Heart right ventricle (tissue), 16 donors: ENCODE results near the gene AP3B2. TPM values are rescaled to one million over a fixed set of nuclear protein-coding genes. Genes with fewer than 3 reads are reported as not detected.

Experiments
- ATAC-seq, 8 donors: fragments of 200-7000 bp; cut with Tn5 transposase; one replicate each; pipeline ENCODE4 v1.9.1; 2020; ENCODE audit warnings: mild to moderate bottlenecking in 8 of 8, moderate library complexity in 8 of 8, moderate number of reproducible peaks in 1 of 8
- DNase-seq, 2 donors: peaks; one replicate each; pipeline ENCODE4 v3.0.0-alpha.2; 2020
- H3K27ac ChIP-seq, 10 donors: fragments of 200-600 bp; sonication (generic) in 2 of 10; one replicate each; pipeline versions ENCODE4 v1.5.0 to v1.8.0; 2020 to 2022; ENCODE audit warnings: mild to moderate bottlenecking in 3 of 10
- H3K27me3 ChIP-seq, 7 donors: fragments of 200-600 bp; one replicate each; pipeline ENCODE4 v1.8.0; 2021 to 2022; ENCODE audit warnings: mild to moderate bottlenecking in 2 of 7
- H3K36me3 ChIP-seq, 9 donors: fragments of 200-600 bp; sonication (generic) in 1 of 9; one replicate each; pipeline versions ENCODE4 v1.5.0 to v1.8.0; 2020 to 2022; ENCODE audit warnings: mild to moderate bottlenecking in 2 of 9
- H3K4me1 ChIP-seq, 9 donors: fragments of 200-600 bp; sonication (generic) in 1 of 9; one replicate each; pipeline versions ENCODE4 v1.5.0 to v1.8.0; 2020 to 2022; ENCODE audit warnings: mild to moderate bottlenecking in 4 of 9
- H3K4me3 ChIP-seq, 10 donors: fragments of 200-600 bp; sonication (generic) in 2 of 10; one replicate each; pipeline versions ENCODE4 v1.5.0 to v1.8.0; 2020 to 2022; ENCODE audit warnings: mild to moderate bottlenecking in 7 of 10, moderate library complexity in 2 of 10
- H3K9me3 ChIP-seq, 11 donors: fragments of 200-600 bp in 10 of 11; sonication (generic) in 2 of 11; one replicate each; pipeline versions ENCODE4 v1.5.0 to v1.8.0; 2013 to 2022; ENCODE audit warnings: mild to moderate bottlenecking in 2 of 11, control low read depth in 1 of 11, moderate library complexity in 1 of 11
- CTCF ChIP-seq, 9 donors: fragments of 200-600 bp; sonication (generic) in 2 of 9; IDR thresholded peaks; one replicate each; pipeline versions ENCODE4 v1.5.0 to v1.8.0; 2021 to 2022; ENCODE audit warnings: antibody characterized with exemption in 9 of 9, mild to moderate bottlenecking in 5 of 9, moderate library complexity in 1 of 9
- WGBS, 2 donors: extraction: QIAGEN DNeasy Blood & Tissue Kit; methylation state at CpG; one replicate each; pipeline ENCODE4 v1.1.7; 2013; ENCODE audit warnings: inconsistent platforms in 1 of 2; 5-methylcytosine and 5-hydroxymethylcytosine counted together
- intact Hi-C, 10 donors: fragments of 100-400 bp; cut with DNase I; formaldehyde crosslinking; loops; one replicate each; pipeline versions ENCODE4 v1.11.1 to v1.14.2; 2022
- polyA plus RNA-seq, 2 donors: library from polyadenylated mRNA; stranded (reverse); fragments of 200-250 nt; gene quantifications; one replicate each; pipeline ENCODE4 v1.2.3, GENCODE V29; 2013
- total RNA-seq, 10 donors: library from RNA; stranded (reverse); fragmentation: NEBNext Ultra II Directional in 3 of 10; extraction: Animal tissue kit (Norgen Biotek cat#: 25700) in 3 of 10; gene quantifications; one replicate each; pipeline versions ENCODE4 v1.2.1 to v1.2.4, GENCODE V29; 2021 to 2023
- donor health status: Arrhythmogenic right ventricular cardiomyopathy.
- donor health status: ischemic (EF 13 %, LVEDD 7.1; RV severe dilation, severe dysfunction).
- donor health status: healthy with polysubstance abuse.
- donor health status: DM: no; HTN: yes; CAD: no.
- donor health status: DM: no; HTN: no; CAD: no.
- donor health status: ischemic (EF 25% LVEDD 6.9; RV normal size, moderate dysfunction).
- donor health status: ischemic (EF 25% LVEDD 5.7; RV mildly dilated, moderate dysfunction).
- donor health status: healthy.
- donor health status: DM: yes; HTN: yes; CAD: no.
- donor health status: Ischemic cardiomyopathy.
- donor health status: ischemic (EF 35%, LVEDD 5.7; RV mildly dilated, moderate dysfunction).
- donor health status: nonischemic (EF 11% LVEDD 7.7; RV severe dilation, severe dysfunction).
- donor health status: DM: yes; HTN: yes; CAD: no.
- donor health status: PGD.
- donor health status: ischemic (EF 29% LVEDD 5.4; RV normal size, mild dysfunction).
- donor health status: nonischemic (EF 23%, LVEDD 6.1; RV moderate dilation, normal function).

The AP3B2 gene
- total and polyA plus RNA-seq, 12 donors = 0.12 to 1.4 (median 0.40) TPM; not detected in 4

- H3K9me3 ChIP-seq = no peaks in the 10 kb centered on the region
- 78 to 82% methylated on average over 7 of the region's 7 CpGs for WGBS, 2 donors
- H3K27ac ChIP-seq = no peak overlapping the region
- DNase-seq (no peak), ATAC-seq (no peak)
- TF ChIP-seq CTCF (IDR thresholded peaks at IDR 0.05) = no peak
- no peaks in the 10 kb centered on the region for H3K36me3 ChIP-seq
- intact Hi-C loops = no loop called here
- no peak overlapping the region for H3K4me3 ChIP-seq
- peaks cover 8 to 52% (median 42%) of the 10 kb centered on the region in 7 donors for H3K27me3 ChIP-seq
- peaks cover 0 to 7% (median 3%) of the 10 kb centered on the region in 9 donors for H3K4me1 ChIP-seq
Observed at GRCh38 chr15:82677720-82678323, 31.9 kb downstream of the AP3B2 start.

GRCh38 chr15:82674873-82675272 lies 34.8 kb downstream of the AP3B2 start:
- WGBS, 2 donors = 70 to 77% methylated on average over 2 of the region's 2 CpGs
- intact Hi-C loops = no loop called here

GRCh38 chr15:82670699-82671098 lies 39.0 kb downstream of the AP3B2 start:
- Histone ChIP-seq H3K4me3 (no peak overlapping the region), H3K9me3 (no peaks in the 10 kb centered on the region), H3K36me3 (no peaks in the 10 kb centered on the region), H3K27ac (no peak overlapping the region), H3K4me1 (no peaks in the 10 kb centered on the region), H3K27me3 (peaks cover 0 to 5% (median 0%) of the 10 kb centered on the region in 7 donors)
- ATAC-seq = no peak
- 85 to 88% methylated on average over 4 of the region's 4 CpGs for WGBS, 2 donors
- no peak for TF ChIP-seq CTCF (IDR thresholded peaks at IDR 0.05)
- intact Hi-C loops = no loop called here
- DNase-seq = no peak

More at GRCh38 chr15:82674873-82675272, 34.8 kb downstream of the AP3B2 start:
- TF ChIP-seq CTCF (IDR thresholded peaks at IDR 0.05) = no peak
- H3K27ac ChIP-seq = no peak overlapping the region
- H3K27me3 ChIP-seq = peaks cover 0 to 24% (median 14%) of the 10 kb centered on the region in 7 donors
- H3K4me1 ChIP-seq = no peaks in the 10 kb centered on the region
- DNase-seq (no peak), ATAC-seq (no peak)
- H3K9me3 ChIP-seq = no peaks in the 10 kb centered on the region
- no peaks in the 10 kb centered on the region for H3K36me3 ChIP-seq
- H3K4me3 ChIP-seq = no peak overlapping the region

GRCh38 chr15:82666606-82667005 lies 43.1 kb downstream of the AP3B2 start:
- Histone ChIP-seq H3K4me3 (no peak overlapping the region), H3K27ac (no peak overlapping the region), H3K27me3 (peaks cover 0 to 16% (median 3%) of the 10 kb centered on the region in 7 donors), H3K4me1 (no peaks in the 10 kb centered on the region), H3K9me3 (no peaks in the 10 kb centered on the region), H3K36me3 (no peaks in the 10 kb centered on the region)
- 88 to 90% methylated on average over 10 of the region's 10 CpGs for WGBS, 2 donors
- intact Hi-C loops = no loop called here
- DNase-seq (no peak), ATAC-seq (no peak)
- no peak for TF ChIP-seq CTCF (IDR thresholded peaks at IDR 0.05)
